Body of pancreas (tissue), 4 donors: ENCODE measurements around the gene ZBTB49.

ENCODE experiments used
- CTCF ChIP-seq, 7 experiments: fragments of 450-650 bp in 4 of 7; fragments of 200-600 bp in 3 of 7; sonication (generic) in 3 of 7; IDR thresholded peaks; one replicate each; pipeline ENCODE4 v1.5.1; 2016 to 2019; ENCODE audit warnings: antibody characterized with exemption in 7 of 7
- POLR2A ChIP-seq, 3 donors: fragments of 450-650 bp; IDR thresholded peaks; one replicate each; pipeline ENCODE4 v1.6.1; 2016; ENCODE audit warnings: antibody characterized with exemption in 3 of 3, mild to moderate bottlenecking in 2 of 3

DNA sequence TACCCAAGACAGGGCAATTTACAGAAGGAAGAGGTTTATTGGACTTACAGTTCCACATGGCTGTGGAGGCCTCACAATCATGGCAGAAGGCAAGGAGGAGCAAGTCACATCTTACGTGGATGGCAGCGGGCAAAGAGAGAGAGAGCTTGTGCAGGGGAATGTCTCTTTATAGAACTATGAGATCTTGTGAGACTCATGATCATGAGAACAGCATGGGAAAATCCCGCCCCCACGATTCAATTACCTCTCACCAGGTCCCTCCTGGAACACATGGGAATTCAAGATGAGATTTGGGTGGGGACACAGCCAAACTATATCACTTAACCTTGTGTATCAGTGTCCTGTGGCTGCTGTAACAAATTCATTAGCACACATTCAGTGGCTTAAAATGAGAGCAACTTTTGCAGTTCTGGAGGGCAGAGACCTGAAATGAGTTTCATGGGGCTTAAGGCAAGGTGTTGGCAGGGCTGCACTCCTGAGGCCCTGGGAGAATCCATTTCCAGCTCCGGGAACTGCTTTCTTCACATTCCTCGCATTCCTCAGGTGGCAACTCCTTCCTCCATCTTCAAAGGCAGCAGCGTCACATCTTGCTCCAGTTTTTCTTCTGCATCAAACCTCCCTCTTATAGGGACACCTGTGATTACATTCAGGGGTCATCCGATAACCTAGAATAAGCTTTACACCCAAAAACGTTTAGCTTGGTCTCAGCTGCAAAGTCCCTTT is 74.6 kb downstream of the ZBTB49 start:
- TF ChIP-seq CTCF (IDR thresholded peaks at IDR 0.05) (no peak), POLR2A (IDR thresholded peaks at IDR 0.05) (no peak)
